BLaER1 (cell line): ENCODE measurements around the gene PARM1.

ENCODE experiments used
- H3K27ac ChIP-seq: shearing (Covaris generic); formaldehyde crosslinking; 2 replicates; pipeline ENCODE4 v1.8.1; 2022
- H3K27me3 ChIP-seq: shearing (Covaris generic); formaldehyde crosslinking; 2 replicates; pipeline ENCODE4 v1.8.1; 2022
- H3K36me3 ChIP-seq: shearing (Covaris generic); formaldehyde crosslinking; 2 replicates; pipeline ENCODE4 v1.8.1; 2022
- H3K4me1 ChIP-seq: shearing (Covaris generic); formaldehyde crosslinking; 2 replicates; pipeline ENCODE4 v1.8.1; 2022
- H3K4me2 ChIP-seq: shearing (Covaris generic); formaldehyde crosslinking; 2 replicates; pipeline ENCODE4 v1.8.1; 2022
- H3K4me3 ChIP-seq: shearing (Covaris generic); formaldehyde crosslinking; 2 replicates; pipeline ENCODE4 v1.8.1; 2022
- H3K9ac ChIP-seq: shearing (Covaris generic); formaldehyde crosslinking; 2 replicates; pipeline ENCODE4 v1.8.1; 2022
- H3K9me3 ChIP-seq: shearing (Covaris generic); formaldehyde crosslinking; 2 replicates; pipeline ENCODE4 v1.8.1; 2022
- H4K20me1 ChIP-seq: shearing (Covaris generic); formaldehyde crosslinking; 2 replicates; pipeline ENCODE4 v1.8.1; 2022
- Cebpa-rat ChIP-seq: shearing (Covaris generic); IDR thresholded peaks from 2 replicates; pipeline ENCODE4 v1.8.1; 2022

Gene PARM1

DNA sequence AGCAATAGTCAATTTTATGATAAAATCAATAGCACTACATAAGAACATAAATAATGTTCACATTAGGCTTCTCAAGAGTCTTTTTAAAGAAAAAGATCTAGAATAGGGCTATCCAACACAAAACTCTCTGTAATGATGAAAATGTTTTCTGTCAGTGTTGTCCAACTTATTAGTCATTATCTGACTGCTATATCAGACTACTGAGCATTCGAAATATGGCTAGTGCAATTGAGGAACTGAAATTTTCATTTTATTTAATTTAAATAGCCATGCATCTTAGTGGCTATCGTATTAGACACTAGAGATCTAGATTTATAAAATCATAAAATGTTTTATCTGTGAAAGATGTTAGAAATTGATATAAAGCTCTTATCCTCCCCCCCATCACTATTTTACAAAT lies 26.0 kb downstream of the PARM1 start:
- Histone ChIP-seq H3K36me3 (no peaks in the 10 kb centered on the region), H3K4me2 (no peak overlapping the region), H3K9ac (no peak overlapping the region), H3K27me3 (no peaks in the 10 kb centered on the region), H3K27ac (no peak overlapping the region), H3K4me1 (no peaks in the 10 kb centered on the region), H3K9me3 (peaks cover 9% of the 10 kb centered on the region; the same call in 1 of the 2 replicates), H4K20me1 (no peaks in the 10 kb centered on the region), H3K4me3 (no peak overlapping the region)
- no peak for TF ChIP-seq Cebpa-rat

DNA sequence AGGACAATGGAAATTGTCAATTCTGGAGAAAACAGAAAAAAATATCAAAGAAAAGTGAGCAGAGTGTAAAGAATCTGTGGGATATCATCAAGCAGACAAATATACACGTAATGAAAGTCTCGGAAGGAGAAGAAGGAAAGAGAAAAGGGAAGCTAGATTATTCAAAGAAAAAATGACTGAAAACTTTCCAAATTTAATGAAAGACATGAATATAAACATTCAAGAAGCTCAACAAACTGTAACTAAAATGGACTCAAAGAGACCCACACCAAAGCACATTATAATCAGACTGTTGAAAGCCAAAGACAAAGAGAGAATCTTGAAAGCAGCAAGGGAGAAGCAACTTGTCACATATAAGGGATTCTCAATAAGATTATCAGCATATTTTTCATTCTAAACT lies 28.3 kb downstream of the PARM1 start:
- H3K4me2 ChIP-seq: no peak overlapping the region
- H4K20me1 ChIP-seq: no peaks in the 10 kb centered on the region
- H3K27me3 ChIP-seq: no peaks in the 10 kb centered on the region
- no peak overlapping the region for H3K27ac ChIP-seq
- H3K4me3 ChIP-seq: no peak overlapping the region
- no peaks in the 10 kb centered on the region for H3K4me1 ChIP-seq
- peaks cover 9% of the 10 kb centered on the region; the same call in 1 of the 2 replicates for H3K9me3 ChIP-seq
- no peak for TF ChIP-seq Cebpa-rat
- H3K9ac ChIP-seq: no peak overlapping the region
- no peaks in the 10 kb centered on the region for H3K36me3 ChIP-seq

DNA sequence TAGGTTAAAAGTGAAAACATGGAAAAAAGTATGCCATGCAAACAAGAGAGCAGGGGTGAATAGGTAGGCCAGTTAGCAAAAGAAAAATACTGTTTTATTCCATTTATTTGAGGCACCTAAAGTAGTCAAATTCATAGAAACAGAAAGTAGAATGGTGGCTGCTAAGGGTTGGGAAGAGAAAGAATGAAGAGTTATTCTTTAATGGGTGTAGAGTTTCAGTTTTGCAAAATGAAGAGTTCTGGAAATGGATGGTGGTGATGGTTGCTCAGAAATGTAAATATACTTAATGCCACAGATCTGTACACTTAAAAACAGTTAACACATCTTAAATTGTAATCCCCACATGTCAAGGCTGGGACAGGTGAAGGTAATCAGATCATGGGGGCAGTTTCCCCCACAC lies 29.7 kb downstream of the PARM1 start:
- Histone ChIP-seq H3K36me3 (no peaks in the 10 kb centered on the region), H3K4me2 (no peak overlapping the region)

DNA sequence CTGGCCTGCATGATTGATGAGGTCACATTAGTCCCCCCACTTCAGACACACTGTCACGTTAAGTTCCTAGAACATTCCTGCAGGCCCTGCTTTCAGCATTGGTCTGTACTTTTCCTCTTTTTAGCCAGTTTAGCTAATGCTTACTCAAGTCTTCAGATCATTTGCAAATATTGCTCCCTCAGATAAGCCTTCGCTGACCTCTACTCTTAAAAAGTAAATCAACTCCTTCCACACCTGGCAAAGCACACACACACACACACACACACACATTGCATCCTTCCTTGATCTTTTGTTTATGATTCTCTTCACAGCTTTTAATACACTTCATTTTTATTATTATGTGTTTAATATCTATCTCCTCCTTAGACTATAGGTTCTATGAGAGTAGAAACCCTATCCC lies 31.4 kb downstream of the PARM1 start:
- Histone ChIP-seq H3K4me1 (0 out of 2 replicates have a peak, but pooled peaks cover 8% of the 10 kb centered on the region), H3K36me3 (no peaks in the 10 kb centered on the region), H3K9ac (no peak overlapping the region), H3K9me3 (peaks cover 9% of the 10 kb centered on the region; the same call in 1 of the 2 replicates), H3K27ac (no peak overlapping the region), H3K27me3 (no peaks in the 10 kb centered on the region), H3K4me2 (no peak overlapping the region), H3K4me3 (no peak overlapping the region), H4K20me1 (no peaks in the 10 kb centered on the region)
- no peak for TF ChIP-seq Cebpa-rat

More for the DNA sequence above, 29.7 kb downstream of the PARM1 start:
- no peak for TF ChIP-seq Cebpa-rat
- no peak overlapping the region for H3K9ac ChIP-seq
- no peak overlapping the region for H3K4me3 ChIP-seq
- no peak overlapping the region for H3K27ac ChIP-seq
- peaks cover 9% of the 10 kb centered on the region; the same call in 1 of the 2 replicates for H3K9me3 ChIP-seq
- H3K27me3 ChIP-seq: no peaks in the 10 kb centered on the region
- H3K4me1 ChIP-seq: no peaks in the 10 kb centered on the region
- no peaks in the 10 kb centered on the region for H4K20me1 ChIP-seq

DNA sequence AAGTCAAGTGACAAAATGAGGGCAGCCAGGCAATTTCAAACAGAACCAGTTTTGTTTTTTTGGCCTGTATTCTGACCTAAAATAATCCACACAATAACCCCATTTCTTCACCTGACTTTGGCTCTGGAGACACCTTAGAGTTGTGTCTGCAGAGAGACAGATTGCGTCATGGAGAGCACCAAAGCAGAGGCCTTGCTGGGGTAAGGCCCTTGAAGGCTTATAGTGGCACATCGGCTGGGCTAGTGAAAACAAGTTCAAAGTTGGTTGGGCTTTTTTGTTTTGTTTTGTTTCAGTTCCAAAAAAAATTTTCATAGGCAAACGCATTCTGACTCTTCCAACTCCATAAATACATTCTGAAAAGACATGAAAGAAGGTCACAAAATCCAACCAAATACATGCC lies 34.4 kb downstream of the PARM1 start:
- Histone ChIP-seq H3K9me3 (no peaks in the 10 kb centered on the region), H3K4me1 (0 out of 2 replicates have a peak, but pooled peaks cover 8% of the 10 kb centered on the region), H3K36me3 (no peaks in the 10 kb centered on the region), H3K9ac (no peak overlapping the region), H4K20me1 (no peaks in the 10 kb centered on the region), H3K27me3 (no peaks in the 10 kb centered on the region), H3K4me3 (no peak overlapping the region), H3K4me2 (no peak overlapping the region), H3K27ac (no peak overlapping the region)
- TF ChIP-seq Cebpa-rat: no peak

DNA sequence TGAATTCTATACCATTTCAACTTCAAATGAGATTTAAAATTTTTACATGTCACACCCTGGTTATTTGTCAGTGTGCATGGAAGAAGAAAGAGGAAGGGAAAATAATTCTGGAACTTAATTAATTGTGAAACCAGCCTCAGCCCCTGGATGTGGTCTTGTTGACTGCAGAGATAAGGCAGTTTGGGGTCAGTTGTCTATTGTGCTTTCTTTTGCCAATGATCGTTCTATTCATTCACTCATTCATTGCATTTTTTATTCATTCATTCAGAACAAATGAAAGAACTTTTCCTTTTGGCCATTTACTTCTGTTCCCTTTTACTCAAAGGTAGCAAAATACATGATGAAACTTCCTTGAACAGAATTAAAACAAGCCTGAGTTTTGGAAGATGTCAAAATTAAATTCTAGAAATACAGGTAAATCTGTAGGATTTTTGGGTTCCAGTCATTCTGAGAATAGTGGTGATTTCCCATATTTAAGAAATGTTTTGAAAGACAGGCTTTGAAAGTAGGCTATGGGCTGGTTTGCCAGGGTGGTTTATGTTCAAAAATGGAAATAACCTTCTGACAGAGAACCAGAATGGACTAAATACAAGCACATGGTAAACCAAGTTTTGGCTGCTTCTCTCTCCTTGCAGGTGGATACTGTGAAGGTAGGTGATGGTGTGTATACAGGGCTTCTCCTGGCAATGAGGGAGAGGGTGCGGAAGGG lies 35.7 kb downstream of the PARM1 start:
- H3K9ac ChIP-seq: no peak overlapping the region
- H3K27me3 ChIP-seq: no peaks in the 10 kb centered on the region
- H3K9me3 ChIP-seq: no peaks in the 10 kb centered on the region
- no peaks in the 10 kb centered on the region for H4K20me1 ChIP-seq
- H3K4me1 ChIP-seq: 0 out of 2 replicates have a peak, but pooled peaks cover 8% of the 10 kb centered on the region
- H3K4me2 ChIP-seq: no peak overlapping the region
- no peak for TF ChIP-seq Cebpa-rat
- H3K4me3 ChIP-seq: no peak overlapping the region
- no peaks in the 10 kb centered on the region for H3K36me3 ChIP-seq
- no peak overlapping the region for H3K27ac ChIP-seq

DNA sequence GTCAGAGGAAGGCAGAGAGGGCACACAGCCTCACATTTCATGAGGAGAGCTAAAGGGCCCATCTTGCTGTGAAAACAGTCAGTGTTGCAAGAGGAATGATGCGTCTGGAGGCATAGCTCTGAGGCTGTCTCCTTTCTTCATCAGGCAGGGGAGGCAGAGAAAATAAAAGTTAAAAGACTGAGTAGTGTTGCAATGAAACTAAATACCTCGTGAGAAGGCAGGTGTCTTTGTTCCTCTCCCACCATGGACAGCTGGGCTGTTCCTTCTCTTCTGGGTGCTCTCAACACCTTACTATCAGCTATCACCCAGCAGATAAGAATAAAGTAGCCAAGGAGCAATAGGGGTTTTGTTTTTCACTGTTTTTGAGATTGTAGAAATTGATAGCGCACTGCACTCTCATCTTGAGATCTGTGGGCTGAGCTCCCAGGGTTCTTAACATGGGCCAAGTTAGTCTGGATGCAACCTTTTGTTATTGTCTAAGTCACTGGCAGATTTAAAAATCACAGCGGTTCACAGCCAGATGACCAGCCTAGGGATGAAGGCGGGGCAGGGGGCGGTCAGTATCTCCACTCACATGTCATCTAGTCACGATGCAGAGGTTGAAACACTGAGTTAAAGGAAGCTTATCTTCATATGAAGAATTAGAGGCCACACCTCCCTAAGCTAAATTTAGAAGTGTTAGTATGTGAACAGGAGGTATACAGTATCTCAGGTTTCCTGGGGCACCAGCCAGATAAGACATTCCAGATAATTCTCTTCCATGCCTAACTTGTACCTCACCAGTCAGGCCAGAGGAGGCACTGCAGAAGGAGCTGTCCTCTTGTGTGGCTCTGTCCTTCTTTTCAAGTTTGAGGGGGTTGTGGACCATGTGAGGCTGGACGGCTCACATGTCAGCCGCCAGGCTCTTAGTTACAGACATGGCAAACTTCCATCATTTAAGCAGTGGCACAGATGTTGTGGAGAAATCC lies 36.9 kb downstream of the PARM1 start:
- Histone ChIP-seq H3K27ac (no peak overlapping the region), H3K9ac (no peak overlapping the region), H3K4me1 (0 out of 2 replicates have a peak, but pooled peaks cover 8% of the 10 kb centered on the region), H3K27me3 (no peaks in the 10 kb centered on the region), H3K4me2 (no peak overlapping the region), H4K20me1 (no peaks in the 10 kb centered on the region), H3K9me3 (no peaks in the 10 kb centered on the region), H3K4me3 (no peak overlapping the region), H3K36me3 (no peaks in the 10 kb centered on the region)
- TF ChIP-seq Cebpa-rat: no peak

DNA sequence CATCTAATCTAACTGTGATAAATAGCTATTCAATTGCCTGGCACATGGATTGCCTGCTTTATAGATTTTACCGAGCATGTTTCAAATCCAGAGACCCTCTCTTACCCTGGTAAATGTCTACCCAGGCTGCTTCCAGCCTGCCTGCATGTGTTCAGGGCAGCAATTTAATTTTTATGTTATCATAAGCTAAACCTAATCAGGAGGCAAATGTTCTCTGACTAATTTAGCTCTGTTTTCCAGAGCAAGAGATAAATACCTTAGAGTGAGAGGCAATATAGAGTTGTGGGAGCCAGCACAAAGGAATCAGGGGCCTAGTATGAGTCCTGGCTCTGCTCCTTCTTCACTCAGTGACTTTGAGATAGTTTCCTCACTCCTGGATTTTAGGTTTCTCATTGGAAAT lies 37.7 kb downstream of the PARM1 start:
- Histone ChIP-seq H3K27me3 (no peaks in the 10 kb centered on the region), H4K20me1 (no peaks in the 10 kb centered on the region), H3K4me1 (0 out of 2 replicates have a peak, but pooled peaks cover 8% of the 10 kb centered on the region), H3K36me3 (no peaks in the 10 kb centered on the region), H3K4me2 (no peak overlapping the region), H3K9ac (no peak overlapping the region), H3K9me3 (no peaks in the 10 kb centered on the region), H3K4me3 (no peak overlapping the region), H3K27ac (no peak overlapping the region)
- TF ChIP-seq Cebpa-rat: no peak

DNA sequence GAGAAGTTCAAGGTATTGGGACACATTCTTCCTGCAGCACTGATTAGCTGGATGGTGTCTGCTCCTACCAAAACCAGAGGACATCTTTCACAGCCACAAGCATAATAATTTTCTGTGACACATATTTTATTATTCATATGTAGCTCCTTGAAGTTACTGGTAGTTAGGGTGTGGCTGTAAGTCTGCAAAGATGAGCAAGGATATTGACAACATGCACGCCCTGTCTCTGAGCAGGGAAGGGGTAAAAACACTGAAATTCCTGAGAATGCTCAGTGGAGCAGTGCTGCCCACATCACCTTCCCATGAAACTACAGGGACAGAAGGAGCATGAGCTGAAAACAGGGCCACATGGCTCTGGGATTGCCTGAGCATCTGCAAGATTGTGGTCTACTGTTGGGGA lies 38.9 kb downstream of the PARM1 start:
- Histone ChIP-seq H4K20me1 (no peaks in the 10 kb centered on the region), H3K4me1 (0 out of 2 replicates have a peak, but pooled peaks cover 8% of the 10 kb centered on the region), H3K36me3 (no peaks in the 10 kb centered on the region), H3K27ac (no peak overlapping the region), H3K9ac (no peak overlapping the region), H3K9me3 (no peaks in the 10 kb centered on the region), H3K4me3 (no peak overlapping the region), H3K4me2 (no peak overlapping the region), H3K27me3 (no peaks in the 10 kb centered on the region)
- TF ChIP-seq Cebpa-rat: no peak

DNA sequence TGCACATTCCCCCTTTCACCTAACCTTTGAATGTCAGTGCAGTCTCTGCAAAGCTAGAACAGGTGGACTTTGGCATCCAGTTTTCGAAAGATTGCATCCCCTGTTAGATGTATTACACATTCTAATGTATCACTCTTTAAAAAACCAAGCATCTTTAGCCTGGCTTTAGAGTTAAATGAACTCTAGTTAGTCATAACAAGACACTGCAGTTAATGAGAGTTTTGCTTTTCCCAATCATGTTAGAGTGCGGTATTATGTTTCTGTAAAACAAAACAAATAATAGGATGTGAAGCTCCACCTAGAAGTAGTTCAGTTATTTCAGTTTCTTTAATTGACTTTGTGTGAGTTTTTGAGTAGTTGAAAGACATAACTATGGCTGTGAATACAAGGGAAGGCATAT lies 42.2 kb downstream of the PARM1 start:
- Histone ChIP-seq H3K4me1 (no peaks in the 10 kb centered on the region), H4K20me1 (no peaks in the 10 kb centered on the region), H3K9me3 (peaks cover 22% of the 10 kb centered on the region), H3K4me3 (no peak overlapping the region), H3K27me3 (no peaks in the 10 kb centered on the region), H3K4me2 (no peak overlapping the region), H3K9ac (no peak overlapping the region), H3K36me3 (no peaks in the 10 kb centered on the region), H3K27ac (no peak overlapping the region)
- TF ChIP-seq Cebpa-rat: no peak
